ENCODE results near the gene SLC16A8. TPM values are rescaled to one million over a fixed set of nuclear protein-coding genes. Genes with fewer than 3 reads are reported as not detected.

SLC16A8 gene
- total and polyA plus RNA-seq, 9 of the 15 experiments (the other 6 are each of a cell fraction or from before 2014, with no cell fraction given), result not detected

- POLR2A ChIA-PET, result no interaction called here
- no peaks in the 10 kb centered on the region for H4K20me1 ChIP-seq (replicated peaks; ENCODE audit: control insufficient read depth, insufficient read depth, low read length)
- peaks cover 0 to 23% of the 10 kb centered on the region in 2 experiments; a peak in 2 of 5 replicates for H3K4me1 ChIP-seq (replicated peaks in 1 of 2; ENCODE audit: control insufficient read depth in 2 of 2, insufficient read depth in 2 of 2, low read length in 2 of 2)
- FAIRE-seq (no peak), ATAC-seq (no peak), DNase-seq (ENCODE audit: extremely low read depth in 1 of 4, low spot score in 3 of 4) (no peak)
- no peak overlapping the region for H3K27ac ChIP-seq (ENCODE audit: extremely low read depth, low read depth, low read length)
- no peaks in the 10 kb centered on the region for H3K9me3 ChIP-seq (replicated peaks; ENCODE audit: control insufficient read depth, insufficient read depth, low read depth, low read length)
- H3K79me2 ChIP-seq (ENCODE audit: control insufficient read depth, insufficient read depth, low read length), result no peaks in the 10 kb centered on the region
- H3K27me3 ChIP-seq (ENCODE audit: control insufficient read depth in 2 of 2, insufficient read depth in 2 of 2, low read length in 2 of 2), result no peaks in the 10 kb centered on the region
- intact Hi-C loops (cut with micrococcal nuclease) (no loop called here), in situ Hi-C loops (cut with MboI) (no loop called here)
- H3K36me3 ChIP-seq (ENCODE audit: control insufficient read depth, insufficient read depth, low read length), result no peaks in the 10 kb centered on the region
- no TSS peak for BruUV-seq (replicated peaks)
- CTCF ChIA-PET (ENCODE audit: low intra/inter-chr PET ratio), result no interaction called here
- no peaks in the 10 kb centered on the region for H3K9me1 ChIP-seq (ENCODE audit: control insufficient read depth, insufficient read depth, low read length)
- 80% methylated on average over 22 of the region's 28 CpGs for WGBS (ENCODE audit: insufficient coverage, low coverage, missing lambda C conversion rate)
- H3K4me2 ChIP-seq (ENCODE audit: insufficient read depth, low read length), result no peak overlapping the region
- H3K4me3 ChIP-seq, result no peak overlapping the region
- peak overlapping the region in 1 of 2 experiments; percentile 9; a peak in 1 of 4 replicates for H3K9ac ChIP-seq (ENCODE audit: insufficient read depth in 1 of 2, low read depth in 2 of 2, low read length in 2 of 2)
- H2AFZ ChIP-seq (ENCODE audit: low read depth, low read length), result no peak overlapping the region
- no peak for TF ChIP-seq EGR1 (conservative IDR thresholded peaks at IDR 0.05)
- TF ChIP-seq, protein P1, sequence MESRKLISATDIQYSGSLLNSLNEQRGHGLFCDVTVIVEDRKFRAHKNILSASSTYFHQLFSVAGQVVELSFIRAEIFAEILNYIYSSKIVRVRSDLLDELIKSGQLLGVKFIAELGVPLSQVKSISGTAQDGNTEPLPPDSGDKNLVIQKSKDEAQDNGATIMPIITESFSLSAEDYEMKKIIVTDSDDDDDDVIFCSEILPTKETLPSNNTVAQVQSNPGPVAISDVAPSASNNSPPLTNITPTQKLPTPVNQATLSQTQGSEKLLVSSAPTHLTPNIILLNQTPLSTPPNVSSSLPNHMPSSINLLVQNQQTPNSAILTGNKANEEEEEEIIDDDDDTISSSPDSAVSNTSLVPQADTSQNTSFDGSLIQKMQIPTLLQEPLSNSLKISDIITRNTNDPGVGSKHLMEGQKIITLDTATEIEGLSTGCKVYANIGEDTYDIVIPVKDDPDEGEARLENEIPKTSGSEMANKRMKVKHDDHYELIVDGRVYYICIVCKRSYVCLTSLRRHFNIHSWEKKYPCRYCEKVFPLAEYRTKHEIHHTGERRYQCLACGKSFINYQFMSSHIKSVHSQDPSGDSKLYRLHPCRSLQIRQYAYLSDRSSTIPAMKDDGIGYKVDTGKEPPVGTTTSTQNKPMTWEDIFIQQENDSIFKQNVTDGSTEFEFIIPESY (CRISPR knock-in tag; IDR thresholded peaks at IDR 0.05), result 0 out of 2 replicates have a peak, but pooled peaks have one; percentile 27
These were observed 36.6 kb upstream of the SLC16A8 start for GRCh38 chr22:38120359-38121110.
